Measurements from ENCODE around the gene ROR2.

ROR2 gene

DNA sequence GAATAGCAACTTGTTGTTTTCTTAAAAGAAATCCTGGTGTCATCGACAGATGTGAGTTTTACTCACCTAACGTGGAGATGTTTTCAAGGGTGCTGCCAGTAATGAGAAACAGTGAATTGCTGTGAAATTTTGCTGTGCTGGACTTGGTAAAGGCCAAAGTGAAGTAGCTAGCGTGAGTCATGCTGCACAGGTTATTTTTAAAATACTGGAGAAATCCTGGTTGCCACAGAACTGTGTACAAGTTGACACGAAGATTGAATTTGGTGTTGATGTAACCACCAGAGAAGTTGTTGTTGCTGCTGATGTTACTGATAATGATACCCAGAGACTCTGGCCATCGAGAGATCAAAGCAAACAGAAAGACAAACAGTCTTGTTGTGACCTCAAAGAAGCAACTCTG, 338.4 kb downstream of the ROR2 start:
- TF ChIP-seq FOXP2 (optimal IDR thresholded peaks at IDR 0.05; ENCODE audit: control extremely low read depth, extremely low read length, insufficient read depth) (no peak), POLR2AphosphoS5 (IDR thresholded peaks at IDR 0.05; ENCODE audit: borderline replicate concordance, low read depth, low read length) (no peak), EZH2 (IDR thresholded peaks at IDR 0.05) (no peak)
- H3K9me3 ChIP-seq (ENCODE audit: low read depth, low read length), result no peaks in the 10 kb centered on the region
- H3K9ac ChIP-seq (ENCODE audit: insufficient read length), result no peak overlapping the region
- DNase-seq (ENCODE audit: low read depth, low spot score), result no peak
- H3K4me3 ChIP-seq, result no peak overlapping the region
- H3K36me3 ChIP-seq (ENCODE audit: insufficient read depth, low read length), result no peaks in the 10 kb centered on the region
- no peak overlapping the region for H3K27ac ChIP-seq

DNA sequence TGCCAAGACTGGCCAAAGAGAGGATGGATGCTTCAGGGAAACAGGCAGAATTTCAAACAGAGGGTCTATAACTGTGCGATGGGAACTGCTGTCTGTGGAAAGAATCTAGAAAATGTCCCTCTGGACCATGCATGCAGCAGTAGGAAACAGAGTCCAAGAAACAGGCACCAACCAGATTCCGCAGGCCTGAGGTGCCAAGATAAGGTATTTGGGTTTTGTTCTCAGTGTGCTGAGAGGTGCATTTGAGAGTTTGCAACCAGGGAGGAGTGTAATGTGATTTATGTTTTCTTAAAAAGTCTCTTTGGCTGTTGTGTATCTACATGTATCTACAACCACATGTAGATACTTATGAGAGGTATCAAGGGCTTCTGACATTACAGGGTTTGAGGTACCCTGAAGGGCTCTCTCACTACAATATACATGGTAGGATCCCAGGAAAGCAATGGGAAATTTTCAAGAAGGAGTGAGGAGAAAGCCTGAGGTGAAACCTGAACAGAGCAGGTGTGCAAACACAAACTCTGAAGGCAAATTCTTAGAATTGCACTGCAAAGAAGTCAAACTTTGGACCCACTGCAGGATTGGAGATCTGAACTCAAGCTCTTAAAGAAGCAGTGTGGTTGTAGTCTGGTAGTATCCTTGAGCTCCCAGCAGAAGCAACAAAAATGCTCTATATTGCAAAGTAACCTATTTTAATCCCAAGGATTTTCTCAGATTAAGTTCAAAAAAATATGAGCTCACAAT, 343.6 kb downstream of the ROR2 start:
- no peak for DNase-seq (ENCODE audit: low read depth, low spot score)
- Histone ChIP-seq H3K4me3 (no peak overlapping the region), H3K36me3 (ENCODE audit: insufficient read depth, low read length) (no peaks in the 10 kb centered on the region), H3K27ac (no peak overlapping the region), H3K9me3 (ENCODE audit: low read depth, low read length) (no peaks in the 10 kb centered on the region), H3K9ac (ENCODE audit: insufficient read length) (no peak overlapping the region)
- TF ChIP-seq POLR2AphosphoS5 (IDR thresholded peaks at IDR 0.05; ENCODE audit: borderline replicate concordance, low read depth, low read length), result no peak
- TF ChIP-seq EZH2 (IDR thresholded peaks at IDR 0.05), result no peak
- TF ChIP-seq FOXP2 (optimal IDR thresholded peaks at IDR 0.05; ENCODE audit: control extremely low read depth, extremely low read length, insufficient read depth), result no peak

DNA sequence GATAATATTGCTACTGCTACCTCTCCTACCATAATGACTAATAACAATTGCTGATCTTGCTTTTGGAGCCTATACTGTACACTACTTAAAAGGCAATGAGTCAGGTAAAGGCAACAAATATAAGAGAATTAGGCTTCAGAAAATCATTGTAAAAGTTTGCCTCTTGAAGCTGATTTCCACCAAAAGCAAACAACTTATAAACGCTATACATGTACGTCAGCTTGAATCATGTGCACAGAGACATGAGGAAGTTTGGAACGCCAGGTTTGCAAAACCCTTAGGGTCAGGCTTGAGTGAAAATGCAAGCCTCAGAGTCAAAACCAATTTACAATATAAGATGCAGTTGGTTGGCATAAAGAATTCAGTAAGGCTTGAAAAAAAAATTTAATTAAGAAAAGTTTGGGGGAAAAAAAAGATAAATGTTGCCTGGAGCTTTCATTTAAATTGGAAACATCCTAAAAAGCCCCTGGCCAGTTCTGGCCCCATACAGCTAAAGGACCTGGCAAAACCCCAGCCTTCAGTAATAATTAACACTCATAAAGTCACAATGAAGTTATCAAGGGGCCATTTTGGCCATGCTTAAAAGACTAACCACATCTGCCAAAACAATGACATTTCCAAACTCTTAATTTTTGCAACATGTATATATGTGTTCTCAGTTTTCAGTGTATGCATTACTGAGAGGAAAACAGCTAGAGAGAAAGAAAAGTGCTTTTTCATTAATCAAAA, 345.4 kb downstream of the ROR2 start:
- Histone ChIP-seq H3K4me3 (no peak overlapping the region), H3K27ac (no peak overlapping the region), H3K9ac (ENCODE audit: insufficient read length) (no peak overlapping the region), H3K9me3 (ENCODE audit: low read depth, low read length) (no peaks in the 10 kb centered on the region), H3K36me3 (ENCODE audit: insufficient read depth, low read length) (no peaks in the 10 kb centered on the region)
- TF ChIP-seq POLR2AphosphoS5 (IDR thresholded peaks at IDR 0.05; ENCODE audit: borderline replicate concordance, low read depth, low read length), result no peak
- TF ChIP-seq FOXP2 (optimal IDR thresholded peaks at IDR 0.05; ENCODE audit: control extremely low read depth, extremely low read length, insufficient read depth), result no peak
- no peak for TF ChIP-seq EZH2 (IDR thresholded peaks at IDR 0.05)
- no peak for DNase-seq (ENCODE audit: low read depth, low spot score)

DNA sequence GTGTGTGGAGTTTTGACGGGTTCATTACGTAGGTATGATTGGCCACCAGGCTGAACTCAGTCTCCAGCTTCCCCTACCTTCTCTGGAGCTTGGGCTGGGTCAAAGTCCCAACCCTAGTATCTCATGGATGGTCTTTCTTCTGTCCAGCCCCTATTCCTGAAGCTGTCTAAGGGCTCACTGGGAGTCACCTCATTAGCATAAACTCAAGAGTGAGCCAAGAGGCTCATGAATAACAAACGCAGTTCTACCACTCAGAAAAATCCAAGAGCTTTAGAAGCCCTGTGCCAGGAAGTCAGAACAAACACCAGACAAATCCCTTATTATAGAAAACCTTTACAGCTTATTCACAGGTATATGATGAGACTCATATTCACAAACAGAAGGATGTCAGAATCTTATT, 346.1 kb downstream of the ROR2 start:
- DNase-seq (ENCODE audit: low read depth, low spot score), result no peak
- Histone ChIP-seq H3K36me3 (ENCODE audit: insufficient read depth, low read length) (no peaks in the 10 kb centered on the region), H3K9me3 (ENCODE audit: low read depth, low read length) (no peaks in the 10 kb centered on the region), H3K4me3 (no peak overlapping the region), H3K9ac (ENCODE audit: insufficient read length) (no peak overlapping the region), H3K27ac (no peak overlapping the region)
- TF ChIP-seq EZH2 (IDR thresholded peaks at IDR 0.05), result no peak
- no peak for TF ChIP-seq FOXP2 (optimal IDR thresholded peaks at IDR 0.05; ENCODE audit: control extremely low read depth, extremely low read length, insufficient read depth)
- no peak for TF ChIP-seq POLR2AphosphoS5 (IDR thresholded peaks at IDR 0.05; ENCODE audit: borderline replicate concordance, low read depth, low read length)

DNA sequence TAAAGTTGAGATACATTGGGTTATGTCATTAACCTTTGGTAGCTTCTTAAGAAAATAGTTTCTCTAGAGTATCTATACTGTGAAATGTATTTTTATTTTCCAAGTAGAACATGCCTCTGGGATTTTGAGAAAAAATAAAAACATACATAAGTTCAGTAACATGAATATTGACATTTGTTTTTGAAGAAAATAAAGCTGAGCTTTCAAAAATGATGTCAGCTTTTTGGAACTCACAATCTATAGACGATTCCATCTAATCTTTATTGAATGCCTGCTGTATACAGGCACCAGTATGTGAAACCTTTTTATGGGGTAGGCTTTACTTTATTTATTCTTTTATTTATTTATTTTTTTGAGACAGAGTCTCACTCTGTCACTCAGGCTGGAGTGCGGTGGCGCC, 350.5 kb downstream of the ROR2 start:
- H3K4me3 ChIP-seq, result no peak overlapping the region
- H3K9ac ChIP-seq (ENCODE audit: insufficient read length), result no peak overlapping the region
- TF ChIP-seq FOXP2 (optimal IDR thresholded peaks at IDR 0.05; ENCODE audit: control extremely low read depth, extremely low read length, insufficient read depth), result no peak
- TF ChIP-seq EZH2 (IDR thresholded peaks at IDR 0.05), result no peak
- no peak for TF ChIP-seq POLR2AphosphoS5 (IDR thresholded peaks at IDR 0.05; ENCODE audit: borderline replicate concordance, low read depth, low read length)
- H3K36me3 ChIP-seq (ENCODE audit: insufficient read depth, low read length), result no peaks in the 10 kb centered on the region
- no peak overlapping the region for H3K27ac ChIP-seq
- DNase-seq (ENCODE audit: low read depth, low spot score), result no peak
- no peaks in the 10 kb centered on the region for H3K9me3 ChIP-seq (ENCODE audit: low read depth, low read length)

DNA sequence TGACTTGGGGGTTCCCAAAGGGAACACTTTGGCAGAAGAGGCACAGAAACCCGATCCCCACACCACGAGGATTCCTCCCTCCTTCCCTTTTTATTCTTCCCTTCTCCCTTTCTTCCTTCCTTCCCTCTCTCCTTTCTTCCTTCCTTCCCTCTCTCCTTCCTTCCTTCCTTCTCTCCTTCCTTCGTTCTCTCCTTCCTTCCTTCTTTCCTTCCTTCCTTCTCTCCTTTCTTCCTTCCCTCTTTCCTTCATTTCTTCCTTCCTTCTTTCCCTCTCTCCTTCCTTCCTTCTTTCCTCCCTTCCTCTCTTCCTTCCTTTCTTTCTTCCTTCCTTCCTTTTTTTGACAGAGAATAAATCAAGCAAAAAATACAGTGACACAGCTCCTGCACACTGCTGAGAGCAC, 358.4 kb downstream of the ROR2 start:
- Histone ChIP-seq H3K4me3 (no peak overlapping the region), H3K9ac (ENCODE audit: insufficient read length) (no peak overlapping the region), H3K36me3 (ENCODE audit: insufficient read depth, low read length) (no peaks in the 10 kb centered on the region), H3K9me3 (ENCODE audit: low read depth, low read length) (no peaks in the 10 kb centered on the region), H3K27ac (no peak overlapping the region)
- no peak for TF ChIP-seq POLR2AphosphoS5 (IDR thresholded peaks at IDR 0.05; ENCODE audit: borderline replicate concordance, low read depth, low read length)
- DNase-seq (ENCODE audit: low read depth, low spot score), result no peak

DNA sequence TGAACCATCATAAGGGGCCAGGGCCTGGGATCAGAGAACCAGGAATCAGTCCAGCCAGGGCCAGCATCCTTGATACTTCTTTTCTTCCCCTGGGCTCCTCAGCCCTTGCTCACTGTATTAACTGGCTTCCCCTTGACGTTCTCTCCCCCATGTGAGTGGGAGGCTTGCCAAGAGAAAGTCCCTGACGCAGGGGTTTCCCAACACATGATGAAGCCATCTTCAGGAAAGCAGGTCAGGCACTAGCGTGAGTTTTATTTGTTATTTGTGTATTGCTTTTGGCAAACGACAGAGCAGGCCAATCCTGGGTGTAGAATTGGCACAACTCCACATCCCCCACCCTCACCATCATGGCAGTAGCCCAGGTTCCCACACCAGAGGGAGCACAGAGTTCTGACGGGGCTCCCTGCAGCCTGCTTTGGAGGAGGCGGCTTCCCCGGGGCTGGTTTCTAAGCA, 360.9 kb downstream of the ROR2 start:
- Histone ChIP-seq H3K4me3 (no peak overlapping the region), H3K9ac (ENCODE audit: insufficient read length) (no peak overlapping the region), H3K9me3 (ENCODE audit: low read depth, low read length) (no peaks in the 10 kb centered on the region), H3K27ac (no peak overlapping the region), H3K36me3 (ENCODE audit: insufficient read depth, low read length) (no peaks in the 10 kb centered on the region)
- TF ChIP-seq POLR2AphosphoS5 (IDR thresholded peaks at IDR 0.05; ENCODE audit: borderline replicate concordance, low read depth, low read length) (no peak), FOXP2 (optimal IDR thresholded peaks at IDR 0.05; ENCODE audit: control extremely low read depth, extremely low read length, insufficient read depth) (no peak), EZH2 (IDR thresholded peaks at IDR 0.05) (no peak)
- no peak for DNase-seq (ENCODE audit: low read depth, low spot score)

DNA sequence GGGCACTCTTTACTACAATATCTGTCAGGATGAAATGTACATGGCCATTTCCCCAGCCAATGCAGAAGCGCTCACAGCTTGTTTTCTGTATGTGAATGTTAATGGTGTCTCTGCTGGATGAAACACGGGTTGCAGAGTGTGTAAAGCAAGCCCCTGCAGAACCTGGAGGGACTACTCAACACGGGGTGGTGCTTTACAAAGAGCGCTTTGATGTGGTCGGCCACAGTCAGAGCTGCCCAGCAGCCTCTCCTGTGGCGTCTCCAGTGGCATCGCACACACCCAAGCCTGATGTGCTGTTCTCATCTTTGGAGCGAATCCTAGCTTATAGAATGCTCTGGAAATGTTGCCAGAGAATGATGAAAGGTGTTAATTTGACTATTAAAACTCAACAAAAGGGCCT, 363.7 kb downstream of the ROR2 start:
- TF ChIP-seq EZH2 (IDR thresholded peaks at IDR 0.05) (no peak), FOXP2 (optimal IDR thresholded peaks at IDR 0.05; ENCODE audit: control extremely low read depth, extremely low read length, insufficient read depth) (no peak), POLR2AphosphoS5 (IDR thresholded peaks at IDR 0.05; ENCODE audit: borderline replicate concordance, low read depth, low read length) (no peak)
- no peak overlapping the region for H3K27ac ChIP-seq
- no peak for DNase-seq (ENCODE audit: low read depth, low spot score)
- H3K9ac ChIP-seq (ENCODE audit: insufficient read length), result no peak overlapping the region
- no peak overlapping the region for H3K4me3 ChIP-seq
- H3K9me3 ChIP-seq (ENCODE audit: low read depth, low read length), result no peaks in the 10 kb centered on the region
- H3K36me3 ChIP-seq (ENCODE audit: insufficient read depth, low read length), result no peaks in the 10 kb centered on the region

Measured in SK-N-MC (cell line).